ENCODE results near the gene SPX.

DNA sequence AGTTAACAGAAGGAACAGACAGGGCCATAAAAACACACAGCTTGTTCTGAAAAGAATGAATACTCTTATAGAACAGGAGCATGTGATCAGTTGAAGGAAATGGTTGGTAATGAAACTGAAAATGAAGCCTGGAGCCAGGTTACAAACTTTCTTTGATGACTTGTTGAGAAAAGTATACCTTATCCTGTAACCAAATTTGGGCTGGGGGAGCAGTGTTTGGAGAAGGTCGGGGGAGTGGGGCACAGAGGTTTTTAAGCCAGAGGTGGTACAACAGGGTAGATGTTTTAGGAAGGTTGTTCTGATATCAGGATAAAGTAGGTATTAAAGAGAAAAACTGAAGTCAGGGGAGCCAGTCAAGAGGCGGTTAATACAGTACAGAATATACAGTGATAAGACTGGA is 16.3 kb upstream of the SPX start:
- TF ChIP-seq, protein P1, sequence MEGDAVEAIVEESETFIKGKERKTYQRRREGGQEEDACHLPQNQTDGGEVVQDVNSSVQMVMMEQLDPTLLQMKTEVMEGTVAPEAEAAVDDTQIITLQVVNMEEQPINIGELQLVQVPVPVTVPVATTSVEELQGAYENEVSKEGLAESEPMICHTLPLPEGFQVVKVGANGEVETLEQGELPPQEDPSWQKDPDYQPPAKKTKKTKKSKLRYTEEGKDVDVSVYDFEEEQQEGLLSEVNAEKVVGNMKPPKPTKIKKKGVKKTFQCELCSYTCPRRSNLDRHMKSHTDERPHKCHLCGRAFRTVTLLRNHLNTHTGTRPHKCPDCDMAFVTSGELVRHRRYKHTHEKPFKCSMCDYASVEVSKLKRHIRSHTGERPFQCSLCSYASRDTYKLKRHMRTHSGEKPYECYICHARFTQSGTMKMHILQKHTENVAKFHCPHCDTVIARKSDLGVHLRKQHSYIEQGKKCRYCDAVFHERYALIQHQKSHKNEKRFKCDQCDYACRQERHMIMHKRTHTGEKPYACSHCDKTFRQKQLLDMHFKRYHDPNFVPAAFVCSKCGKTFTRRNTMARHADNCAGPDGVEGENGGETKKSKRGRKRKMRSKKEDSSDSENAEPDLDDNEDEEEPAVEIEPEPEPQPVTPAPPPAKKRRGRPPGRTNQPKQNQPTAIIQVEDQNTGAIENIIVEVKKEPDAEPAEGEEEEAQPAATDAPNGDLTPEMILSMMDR (IDR thresholded peaks at IDR 0.05) = no peak
- TF ChIP-seq EZH2 (IDR thresholded peaks at IDR 0.05) (no peak), EZH2phosphoT487 (IDR thresholded peaks at IDR 0.05) (no peak)

Data from neural progenitor cell (in vitro differentiated cells).